Body of pancreas (tissue), 4 donors: ENCODE results near the gene RNF212B.

ENCODE experiments used
- CTCF ChIP-seq, 7 experiments: fragments of 450-650 bp in 4 of 7; fragments of 200-600 bp in 3 of 7; sonication (generic) in 3 of 7; IDR thresholded peaks; one replicate each; pipeline ENCODE4 v1.5.1; 2016 to 2019; ENCODE audit warnings: antibody characterized with exemption in 7 of 7
- POLR2A ChIP-seq, 3 donors: fragments of 450-650 bp; IDR thresholded peaks; one replicate each; pipeline ENCODE4 v1.6.1; 2016; ENCODE audit warnings: antibody characterized with exemption in 3 of 3, mild to moderate bottlenecking in 2 of 3

GRCh38 chr14:23294734-23295561 is 57.2 kb downstream of the RNF212B start:
- peak; percentile 68 to 99 (median 89) for TF ChIP-seq CTCF (IDR thresholded peaks at IDR 0.05)
- peak in 2 of 3 donors; percentile 17 to 23 for TF ChIP-seq POLR2A (IDR thresholded peaks at IDR 0.05)
